ENCODE results near the gene FAHD2B. TPM values are rescaled to one million over a fixed set of nuclear protein-coding genes. Genes with fewer than 3 reads are reported as not detected.
"Not testable (repeated sequence)": the region's sequence is repeated elsewhere in the genome, so short reads cannot be mapped to it uniquely, and the experiment has no call there.

Gene FAHD2B
- total and polyA plus RNA-seq, 2 of the 13 experiments (the other 11 are each of a cell fraction or from before 2014, with no cell fraction given), result 6.4 to 6.7 TPM

DNA sequence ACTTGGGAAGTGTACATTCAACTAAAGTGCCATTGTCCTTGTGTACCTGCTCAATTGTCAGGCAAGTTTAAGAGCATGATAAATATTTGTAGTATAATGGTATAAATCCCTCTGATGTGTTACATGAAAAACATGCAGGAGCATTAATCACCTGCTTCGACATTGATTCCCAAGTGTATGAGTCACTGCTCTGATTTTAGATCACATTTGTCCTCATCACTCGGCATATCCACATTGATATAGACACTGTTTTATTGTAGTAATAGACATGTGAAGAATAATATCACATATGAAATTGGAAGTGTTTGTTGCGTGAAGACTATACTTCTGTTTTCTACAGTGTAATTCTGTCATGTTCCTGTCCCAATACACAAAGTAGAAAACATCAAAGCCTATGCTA lies 49.3 kb upstream of the FAHD2B start:
- in situ Hi-C loops (cut with HindIII; ENCODE audit: extremely low pct_ligation_motif_present, low pct_unique_long_range_greater_than_20kb); H3K9me3 ChIP-seq (ENCODE audit: low read length); intact Hi-C loops (cut with micrococcal nuclease; ENCODE audit: unreplicated experiment); H3K27ac ChIP-seq (ENCODE audit: extremely low read length, insufficient read depth, low read length); DNase-seq (ENCODE audit: low spot score); H3K27me3 ChIP-seq (ENCODE audit: control insufficient read depth in 1 of 2, insufficient read depth in 2 of 2, low read length in 2 of 2); H2AFZ ChIP-seq (ENCODE audit: low read length); FAIRE-seq; H4K20me1 ChIP-seq (ENCODE audit: insufficient read depth, low read length); H3K4me3 ChIP-seq (replicated peaks in 1 of 3; ENCODE audit: insufficient read depth in 1 of 3, low read depth in 2 of 3, low read length in 3 of 3); POLR2A ChIA-PET; ATAC-seq; CTCF ChIA-PET (ENCODE audit: low intra/inter-chr PET ratio, low total read pairs); H3K79me2 ChIP-seq (ENCODE audit: insufficient read depth, low read length); H3K4me2 ChIP-seq (ENCODE audit: low read depth, low read length); H3K9ac ChIP-seq (ENCODE audit: insufficient read depth, low read depth, low read length); H3K4me1 ChIP-seq (ENCODE audit: insufficient read depth, low read length); BruUV-seq (replicated peaks); H3K36me3 ChIP-seq (replicated peaks in 1 of 2; ENCODE audit: control insufficient read depth in 1 of 2, insufficient read depth in 2 of 2, low read length in 2 of 2): not testable (repeated sequence)
- 58% methylated on average over 3 of the region's 3 CpGs for WGBS (ENCODE audit: low lambda C conversion rate)

- BruUV-seq (replicated peaks); H3K9me3 ChIP-seq (ENCODE audit: low read length); POLR2A ChIA-PET; CTCF ChIA-PET (ENCODE audit: low intra/inter-chr PET ratio, low total read pairs); DNase-seq (ENCODE audit: low spot score); H4K20me1 ChIP-seq (ENCODE audit: insufficient read depth, low read length); in situ Hi-C loops (cut with HindIII; ENCODE audit: extremely low pct_ligation_motif_present, low pct_unique_long_range_greater_than_20kb); H3K9ac ChIP-seq (ENCODE audit: insufficient read depth, low read depth, low read length); ATAC-seq; H3K4me1 ChIP-seq (ENCODE audit: insufficient read depth, low read length); H3K4me3 ChIP-seq (replicated peaks in 1 of 3; ENCODE audit: insufficient read depth in 1 of 3, low read depth in 2 of 3, low read length in 3 of 3); H3K79me2 ChIP-seq (ENCODE audit: insufficient read depth, low read length); H3K27me3 ChIP-seq (ENCODE audit: control insufficient read depth in 1 of 2, insufficient read depth in 2 of 2, low read length in 2 of 2); FAIRE-seq; H2AFZ ChIP-seq (ENCODE audit: low read length); intact Hi-C loops (cut with micrococcal nuclease; ENCODE audit: unreplicated experiment); H3K36me3 ChIP-seq (replicated peaks in 1 of 2; ENCODE audit: control insufficient read depth in 1 of 2, insufficient read depth in 2 of 2, low read length in 2 of 2); H3K27ac ChIP-seq (ENCODE audit: extremely low read length, insufficient read depth, low read length); H3K4me2 ChIP-seq (ENCODE audit: low read depth, low read length): not testable (repeated sequence)
- WGBS (ENCODE audit: low lambda C conversion rate), result 99% methylated on average over 2 of the region's 2 CpGs
Measured at GRCh38 chr2:97129090-97129489, 34.4 kb upstream of the FAHD2B start.

- peak overlapping the region; percentile 92 for H3K4me2 ChIP-seq (ENCODE audit: low read depth, low read length)
- DNase-seq (ENCODE audit: low spot score); POLR2A ChIA-PET; in situ Hi-C loops (cut with HindIII; ENCODE audit: extremely low pct_ligation_motif_present, low pct_unique_long_range_greater_than_20kb); H3K9me3 ChIP-seq (ENCODE audit: low read length); H3K79me2 ChIP-seq (ENCODE audit: insufficient read depth, low read length); H3K27me3 ChIP-seq (ENCODE audit: control insufficient read depth in 1 of 2, insufficient read depth in 2 of 2, low read length in 2 of 2); H3K36me3 ChIP-seq (replicated peaks in 1 of 2; ENCODE audit: control insufficient read depth in 1 of 2, insufficient read depth in 2 of 2, low read length in 2 of 2); BruUV-seq (replicated peaks); intact Hi-C loops (cut with micrococcal nuclease; ENCODE audit: unreplicated experiment); H3K4me1 ChIP-seq (ENCODE audit: insufficient read depth, low read length); FAIRE-seq; H4K20me1 ChIP-seq (ENCODE audit: insufficient read depth, low read length); CTCF ChIA-PET (ENCODE audit: low intra/inter-chr PET ratio, low total read pairs): not testable (repeated sequence)
- ATAC-seq, result peak; percentile 67
- H2AFZ ChIP-seq (ENCODE audit: low read length), result peak overlapping the region; percentile 52
- peak overlapping the region; percentile 66 to 81 (median 68); a peak in 5 of 6 replicates for H3K4me3 ChIP-seq (replicated peaks in 1 of 3; ENCODE audit: insufficient read depth in 1 of 3, low read depth in 2 of 3, low read length in 3 of 3)
- WGBS (ENCODE audit: low lambda C conversion rate), result 3% methylated on average over 18 of the region's 18 CpGs
- peak overlapping the region; percentile 87 for H3K27ac ChIP-seq (ENCODE audit: extremely low read length, insufficient read depth, low read length)
- H3K9ac ChIP-seq (ENCODE audit: insufficient read depth, low read depth, low read length), result peak overlapping the region; percentile 77
Measured at GRCh38 chr2:97113882-97114255, 19.2 kb upstream of the FAHD2B start.

All from HepG2 (cell line).